HCEC 1CT (cell line): ENCODE data around the gene NGEF.
A peak's percentile ranks its signal among the peaks of the same experiment; 100 is the strongest.
"Not testable (repeated sequence)": the region's sequence is repeated elsewhere in the genome, so short reads cannot be mapped to it uniquely, and the experiment has no call there.

Experiments
- DNase-seq: peaks from one replicate; pipeline ENCODE4 v3.0.0-alpha.2; 2017

NGEF gene

GRCh38 chr2:232860593-232861241 lies 152.3 kb downstream of the NGEF start:
- DNase-seq = no peak

- DNase-seq = no peak
These were observed 153.6 kb downstream of the NGEF start for GRCh38 chr2:232859385-232859916.

GRCh38 chr2:232857158-232857563 lies 155.9 kb downstream of the NGEF start:
- peak; percentile 25 for DNase-seq

DNA sequence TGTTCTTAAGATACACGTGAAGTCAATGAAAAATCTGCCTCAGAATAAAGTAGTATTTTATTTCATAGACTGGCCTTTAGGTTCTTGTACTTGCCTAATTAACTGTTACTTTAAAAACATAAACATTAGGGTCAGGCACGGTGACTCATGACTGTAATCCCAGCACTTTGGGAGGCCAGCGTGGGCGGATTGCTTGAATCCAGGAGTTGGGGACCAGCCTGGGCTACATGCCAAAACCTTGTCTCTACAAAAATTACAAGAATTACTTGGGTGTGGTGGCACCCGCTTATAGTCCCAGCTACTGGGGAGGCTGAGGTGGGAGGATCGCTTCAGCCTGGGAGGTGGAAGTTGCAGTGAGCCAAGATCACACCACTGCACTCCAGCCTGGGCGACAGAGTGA lies 159.0 kb downstream of the NGEF start:
- DNase-seq = peak; percentile 89

- DNase-seq = no peak
These were observed 160.4 kb downstream of the NGEF start for GRCh38 chr2:232852676-232853075.

DNA sequence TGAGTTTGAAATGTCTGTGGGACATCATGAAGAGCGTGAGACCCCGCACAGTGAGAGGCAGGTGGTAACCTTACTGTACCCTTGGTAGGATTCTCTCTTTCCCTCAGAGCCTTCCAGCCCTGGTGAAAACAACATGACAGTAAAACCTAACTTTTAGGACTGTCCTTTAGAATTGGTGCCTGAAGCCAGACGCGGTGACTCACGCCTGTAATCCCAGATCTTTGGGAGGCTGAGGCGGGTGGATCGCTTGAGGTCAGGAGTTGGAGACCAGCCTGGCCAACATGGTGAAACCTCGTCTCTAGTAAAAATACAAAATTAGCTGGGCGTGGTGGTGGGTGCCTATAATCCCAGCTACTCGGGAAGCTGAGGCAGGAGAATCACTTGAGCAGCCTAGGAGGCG lies 161.0 kb downstream of the NGEF start:
- not testable (repeated sequence) for DNase-seq

- no peak for DNase-seq
These were observed 163.0 kb downstream of the NGEF start for GRCh38 chr2:232850039-232850438.

DNA sequence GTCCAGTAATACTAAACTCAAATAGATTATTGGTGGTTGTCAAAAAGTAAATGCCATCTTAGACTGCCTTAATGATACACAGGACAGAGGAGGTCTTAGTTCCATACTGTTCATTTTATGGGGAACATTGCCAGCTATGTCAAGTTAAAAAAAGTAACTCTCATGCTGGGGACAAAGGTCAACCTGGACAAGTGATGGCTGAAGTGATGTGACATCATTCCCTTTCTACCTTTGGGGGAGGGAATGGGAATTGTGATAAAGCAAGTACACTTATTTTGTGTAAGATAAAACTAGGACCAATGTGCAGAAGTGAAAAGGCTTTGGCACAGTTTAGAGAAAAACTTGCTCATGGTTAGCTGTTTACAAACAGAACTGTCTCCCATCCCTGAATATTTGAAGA lies 167.0 kb downstream of the NGEF start:
- DNase-seq = no peak

GRCh38 chr2:232843834-232844233 lies 169.2 kb downstream of the NGEF start:
- no peak for DNase-seq

- no peak for DNase-seq
These were observed 170.4 kb downstream of the NGEF start for GRCh38 chr2:232842689-232843088.

DNA sequence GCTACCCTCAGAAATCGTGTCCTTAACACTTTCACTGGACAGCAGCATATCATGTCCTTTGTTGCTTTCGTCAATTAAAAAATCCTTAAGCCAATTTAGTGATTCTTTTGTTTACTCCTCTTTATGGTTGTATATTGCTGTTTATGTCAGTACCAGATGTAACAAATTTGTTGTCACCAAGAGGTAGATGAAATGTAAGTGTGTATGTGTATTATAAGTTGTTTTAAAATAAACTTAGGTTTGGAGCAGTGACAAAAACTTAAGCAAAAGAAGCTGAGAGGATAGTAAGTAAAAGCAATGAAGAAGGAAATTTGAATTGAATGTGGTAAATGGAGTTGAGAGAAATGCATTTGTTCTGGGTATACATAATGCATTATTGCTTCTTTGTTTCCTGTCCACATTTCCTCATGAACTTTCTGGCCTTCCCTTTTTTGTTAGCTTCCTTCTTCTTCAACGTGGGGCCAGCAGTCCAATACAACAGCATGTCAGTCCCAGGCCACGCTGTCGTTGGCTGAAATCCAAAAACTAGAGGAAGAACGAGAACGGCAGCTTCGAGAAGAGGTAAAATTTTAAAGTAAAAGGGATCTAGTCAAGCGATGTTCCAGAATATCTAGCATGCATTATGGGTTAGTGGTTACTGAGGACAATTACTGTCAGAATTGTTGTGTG lies 173.5 kb downstream of the NGEF start:
- DNase-seq = no peak

DNA sequence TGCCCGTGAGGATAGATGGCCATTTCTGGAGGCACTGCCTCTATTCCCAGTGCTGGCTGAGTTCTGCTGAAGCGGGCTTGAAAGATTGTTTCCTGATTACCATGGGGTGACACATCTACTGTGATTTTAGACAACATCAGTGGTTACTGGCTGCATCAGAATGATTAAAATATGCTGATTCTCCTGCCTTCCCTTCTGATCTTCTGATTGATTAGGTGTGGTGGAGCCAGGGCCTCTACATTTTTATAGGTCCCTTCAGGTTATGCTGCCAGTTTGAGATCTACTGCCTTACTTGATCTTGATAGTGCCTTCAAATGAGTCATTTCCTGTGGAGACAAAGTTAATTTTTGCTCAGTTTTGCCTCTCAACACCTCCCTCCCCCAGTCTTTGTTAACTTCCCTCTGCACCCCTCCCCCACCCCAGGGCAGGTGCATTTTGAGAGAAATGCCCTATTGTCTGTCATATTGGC lies 174.6 kb downstream of the NGEF start:
- peak; percentile 4 for DNase-seq

GRCh38 chr2:232836934-232837333 lies 176.1 kb downstream of the NGEF start:
- no peak for DNase-seq

DNA sequence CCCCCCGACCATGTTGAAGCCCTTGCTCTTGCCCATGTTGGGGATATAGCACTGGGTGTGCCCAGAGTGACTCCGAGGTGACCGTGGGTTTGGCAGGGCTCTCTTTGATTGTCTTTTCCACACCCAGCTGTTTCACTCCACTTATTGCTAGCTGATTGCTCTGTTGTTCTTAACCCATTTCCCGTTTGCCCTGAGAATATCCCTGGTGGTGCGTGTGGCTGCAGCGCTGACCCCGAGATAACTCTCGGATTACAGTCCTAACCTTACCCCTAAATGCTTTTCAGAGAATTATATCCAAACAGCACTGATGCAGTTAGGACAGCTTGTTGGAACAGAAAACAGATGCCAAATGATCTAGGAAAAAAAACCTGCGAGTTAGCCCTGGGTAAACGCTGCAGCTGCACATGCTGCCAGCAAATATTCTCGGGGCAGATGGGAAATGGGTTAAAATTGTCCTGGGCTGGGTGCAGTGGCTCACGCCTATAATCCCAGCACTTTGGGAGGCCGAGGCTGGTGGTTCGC lies 177.3 kb downstream of the NGEF start:
- no peak for DNase-seq

DNA sequence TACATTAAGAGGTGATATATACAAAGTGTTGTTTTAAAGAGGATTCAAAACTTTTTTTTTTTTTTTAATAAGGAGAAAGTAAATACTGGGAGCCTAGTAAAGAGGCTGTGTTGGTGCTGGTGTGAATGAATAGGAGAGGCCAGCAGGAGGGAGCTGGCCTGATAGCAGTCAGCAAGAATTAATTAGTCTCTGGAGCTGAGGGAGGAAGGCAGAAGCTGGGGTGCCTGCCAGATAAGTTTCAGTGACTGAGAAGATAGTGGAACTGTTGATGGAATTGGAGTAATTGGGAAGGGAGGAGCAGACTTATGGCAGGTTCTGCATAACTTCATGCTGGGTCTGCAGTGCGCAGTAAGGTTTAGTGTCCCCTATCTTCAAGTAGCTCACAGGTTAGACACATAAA lies 179.2 kb downstream of the NGEF start:
- no peak for DNase-seq

DNA sequence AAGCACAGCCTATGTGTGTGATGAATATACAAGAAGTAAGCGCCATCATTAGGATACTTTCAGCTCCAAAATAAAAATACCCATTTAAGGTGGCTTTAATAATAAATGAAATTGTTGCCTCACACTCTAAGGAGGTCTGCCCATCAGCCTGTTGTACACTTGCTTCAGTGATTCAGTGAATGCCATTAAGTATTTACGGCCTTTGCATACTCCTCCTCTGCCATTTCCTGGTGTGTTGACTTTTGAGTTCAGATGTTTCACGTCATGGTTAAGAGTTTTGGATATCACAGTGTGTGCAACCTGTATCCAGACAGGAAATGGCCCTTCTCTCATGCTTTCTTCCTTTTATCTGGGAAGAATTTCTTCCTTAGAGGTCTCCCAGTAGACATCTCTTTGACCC lies 181.6 kb downstream of the NGEF start:
- no peak for DNase-seq

DNA sequence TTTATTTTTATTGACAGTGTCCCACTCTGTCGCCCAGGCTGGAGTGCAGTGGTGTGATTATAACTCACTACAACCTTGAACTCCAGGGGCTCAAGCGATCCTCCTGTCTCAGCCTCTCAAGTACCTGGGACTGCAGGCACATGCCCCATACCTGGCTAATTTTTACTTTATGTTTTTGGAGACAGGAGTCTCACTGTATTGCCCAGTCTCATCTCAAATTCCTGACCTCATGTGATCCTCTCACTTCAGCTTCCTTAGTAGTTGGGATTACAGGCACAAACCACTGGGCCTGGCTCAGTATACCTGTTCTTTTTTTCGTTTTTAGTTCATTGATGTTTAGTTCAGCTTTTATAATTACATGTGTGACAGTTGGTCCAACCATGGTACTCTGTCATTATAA lies 183.1 kb downstream of the NGEF start:
- DNase-seq = no peak
